Globus pallidus (tissue), 1 donor: ENCODE results near the gene PCGF6.
"Not testable (repeated sequence)": the region's sequence is repeated elsewhere in the genome, so short reads cannot be mapped to it uniquely, and the experiment has no call there.

Experiments
- DNase-seq: peaks from one replicate; pipeline ENCODE4 v3.0.0-alpha.2; 2015; ENCODE audit warnings: low spot score

The PCGF6 gene

DNA sequence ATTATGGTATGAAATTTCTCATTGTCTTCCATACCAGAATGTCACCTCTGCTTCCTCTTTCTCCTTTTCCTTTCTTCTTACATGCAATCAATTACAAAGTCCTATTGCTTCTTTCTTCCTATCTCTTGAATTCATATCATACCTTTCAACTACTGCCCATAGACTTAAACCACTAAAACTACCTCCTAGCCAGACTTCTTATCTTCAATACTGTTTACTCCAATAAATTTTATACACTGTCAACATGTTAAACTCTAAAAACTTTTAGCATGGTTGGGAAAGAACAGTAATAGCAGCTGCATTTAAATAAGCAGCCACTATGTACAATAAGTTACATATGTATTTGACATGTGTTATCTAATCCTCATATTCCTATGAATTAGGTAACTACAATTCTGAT, 34.9 kb downstream of the PCGF6 start:
- DNase-seq: no peak

DNA sequence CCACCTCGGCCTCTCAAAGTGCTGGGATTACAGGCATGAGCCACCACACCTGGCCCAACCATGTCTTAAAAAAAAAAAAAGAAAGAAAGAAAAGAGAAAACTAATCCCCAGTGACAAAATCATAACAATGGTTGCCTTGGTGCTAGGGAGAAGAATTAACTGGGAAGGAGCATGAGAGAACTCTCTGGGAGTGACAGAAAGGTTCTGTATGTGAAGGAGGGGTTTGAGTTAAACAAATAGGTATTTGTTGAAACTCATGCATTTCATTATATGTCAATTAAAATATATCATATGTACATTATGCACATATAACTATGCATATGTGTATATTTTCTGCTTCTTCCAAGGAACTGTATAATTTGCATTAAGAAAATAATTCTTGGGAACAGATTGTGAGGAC, 40.7 kb downstream of the PCGF6 start:
- DNase-seq: no peak

DNA sequence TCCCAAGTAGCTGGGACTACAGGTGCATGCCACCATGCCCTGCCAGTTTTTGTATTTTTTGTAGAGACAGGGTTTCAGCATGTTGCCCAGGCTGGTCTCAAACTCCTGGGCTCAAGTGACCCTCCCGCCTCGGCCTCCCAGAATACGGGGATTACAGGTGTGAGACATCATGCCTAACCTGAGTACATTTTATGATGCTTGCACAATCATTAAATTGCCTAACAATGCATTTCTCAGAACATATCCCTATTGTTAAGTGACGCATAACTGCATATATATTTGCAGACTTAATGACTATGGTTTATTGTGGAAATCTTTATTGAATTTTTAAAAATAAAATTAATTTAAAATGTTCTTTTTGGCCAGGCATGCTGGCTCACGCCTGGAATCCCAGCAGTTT, 43.3 kb downstream of the PCGF6 start:
- DNase-seq: no peak

DNA sequence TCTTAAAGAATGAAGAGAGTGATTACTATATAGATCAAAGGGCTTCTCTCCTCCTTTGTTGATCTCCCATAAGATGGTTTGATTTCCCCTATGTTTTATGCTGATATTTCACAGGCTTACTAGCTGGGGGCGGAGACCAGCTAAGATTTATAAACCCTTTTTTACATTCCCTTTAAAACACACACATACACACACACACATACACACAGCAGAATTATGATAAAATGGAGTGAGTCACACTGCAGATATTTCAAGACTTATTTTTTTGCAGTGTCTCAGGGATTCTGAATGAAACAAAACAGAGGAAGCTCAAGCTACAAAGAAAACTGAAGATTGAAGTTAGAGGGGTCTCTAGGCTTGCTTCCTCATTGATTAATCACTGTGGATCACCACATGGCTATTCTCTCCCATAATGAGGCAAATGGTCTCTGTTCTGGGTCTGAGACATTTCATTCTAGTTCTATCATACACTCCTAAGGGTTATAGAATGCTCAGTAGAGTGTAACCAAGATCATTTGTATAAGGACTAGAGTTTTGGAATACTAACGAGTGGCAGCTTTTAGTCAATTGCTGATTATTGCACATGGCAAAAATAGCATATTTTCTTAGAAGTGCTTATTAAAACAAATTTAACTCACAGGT, 55.4 kb downstream of the PCGF6 start:
- no peak for DNase-seq

DNA sequence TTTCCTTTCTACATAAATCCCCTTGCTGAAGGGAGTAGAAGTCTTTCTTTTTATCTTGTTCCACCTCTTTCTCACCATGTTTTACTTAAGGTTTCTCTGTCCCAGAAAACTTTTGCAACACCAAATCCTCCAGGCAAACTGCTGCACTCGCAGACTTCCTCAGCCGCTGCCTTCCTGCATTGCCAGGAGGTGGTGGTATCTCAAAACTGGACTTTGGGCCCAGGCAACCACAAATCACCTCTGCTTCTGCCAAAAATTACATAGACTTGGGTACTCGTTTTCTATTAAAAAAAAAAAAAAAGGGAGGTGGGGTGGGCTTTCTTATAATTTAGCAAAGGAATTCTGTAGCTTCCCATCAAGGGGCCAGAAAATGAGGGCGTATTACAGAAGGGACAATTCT, 59.4 kb downstream of the PCGF6 start:
- DNase-seq: no peak

- no peak for DNase-seq
These were observed 62.9 kb downstream of the PCGF6 start for GRCh38 chr10:103287992-103288391.

- no peak for DNase-seq
These were observed 66.8 kb downstream of the PCGF6 start for GRCh38 chr10:103284170-103284569.

DNA sequence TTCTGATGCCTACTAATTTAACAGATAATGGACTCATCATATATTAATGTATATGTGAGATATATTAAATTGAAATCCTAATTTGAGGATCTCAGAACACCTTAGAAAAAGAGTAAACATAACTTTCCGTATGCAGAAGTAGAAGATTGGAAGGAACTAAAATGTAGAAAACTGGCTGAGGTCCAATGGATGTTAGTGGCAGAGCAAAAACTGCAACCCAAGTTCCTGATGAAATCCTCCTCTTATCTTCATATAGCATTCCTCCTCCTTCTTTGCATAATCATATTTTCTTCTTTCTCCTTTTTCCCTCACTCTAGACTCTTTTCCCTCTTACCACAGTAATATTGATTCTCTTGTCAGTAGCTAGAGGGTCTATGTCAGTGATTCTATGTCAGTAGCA, 68.0 kb downstream of the PCGF6 start:
- DNase-seq: no peak

GRCh38 chr10:103281753-103282152, 69.2 kb downstream of the PCGF6 start:
- DNase-seq: peak; percentile 16

- DNase-seq: no peak
These were observed 70.4 kb downstream of the PCGF6 start for GRCh38 chr10:103280506-103280905.

GRCh38 chr10:103280031-103280430, 70.9 kb downstream of the PCGF6 start:
- no peak for DNase-seq

DNA sequence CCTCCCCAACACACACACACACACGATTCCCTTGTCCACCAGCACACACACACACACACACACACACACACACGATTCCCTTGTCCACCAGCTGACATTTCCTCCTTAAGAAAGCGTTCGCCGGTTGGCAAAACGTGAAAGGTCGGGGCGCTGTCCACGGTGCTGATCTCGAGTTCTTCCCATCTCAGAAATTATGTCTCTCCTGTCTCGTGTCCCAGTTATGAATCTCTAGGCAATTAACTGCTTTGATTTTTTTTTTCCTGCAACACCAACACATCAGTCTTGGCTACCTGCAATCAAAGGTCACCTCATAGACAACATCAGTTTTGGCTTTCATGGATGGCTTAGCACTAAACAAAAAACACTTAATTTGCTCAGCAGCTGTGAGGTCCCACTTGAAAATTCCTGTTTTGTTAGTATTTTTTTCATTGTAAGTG, 72.1 kb downstream of the PCGF6 start:
- DNase-seq: peak; percentile 6

DNA sequence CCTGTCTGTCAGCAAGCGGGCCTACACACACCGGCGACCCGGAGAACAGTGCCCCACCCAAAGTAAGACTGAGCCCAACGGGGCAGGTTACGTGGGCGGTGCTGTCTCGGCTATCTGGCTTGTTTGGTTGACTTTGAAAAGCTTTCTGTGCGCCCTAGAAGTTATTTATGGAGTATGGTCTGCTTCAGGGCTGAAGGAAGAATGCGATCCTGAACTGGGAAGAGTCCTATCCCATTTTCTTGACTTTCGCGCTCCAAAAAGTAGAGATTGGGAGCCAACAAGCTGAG, 72.5 kb downstream of the PCGF6 start:
- DNase-seq: no peak

- DNase-seq: no peak
These were observed 73.0 kb downstream of the PCGF6 start for GRCh38 chr10:103277713-103278536.

DNA sequence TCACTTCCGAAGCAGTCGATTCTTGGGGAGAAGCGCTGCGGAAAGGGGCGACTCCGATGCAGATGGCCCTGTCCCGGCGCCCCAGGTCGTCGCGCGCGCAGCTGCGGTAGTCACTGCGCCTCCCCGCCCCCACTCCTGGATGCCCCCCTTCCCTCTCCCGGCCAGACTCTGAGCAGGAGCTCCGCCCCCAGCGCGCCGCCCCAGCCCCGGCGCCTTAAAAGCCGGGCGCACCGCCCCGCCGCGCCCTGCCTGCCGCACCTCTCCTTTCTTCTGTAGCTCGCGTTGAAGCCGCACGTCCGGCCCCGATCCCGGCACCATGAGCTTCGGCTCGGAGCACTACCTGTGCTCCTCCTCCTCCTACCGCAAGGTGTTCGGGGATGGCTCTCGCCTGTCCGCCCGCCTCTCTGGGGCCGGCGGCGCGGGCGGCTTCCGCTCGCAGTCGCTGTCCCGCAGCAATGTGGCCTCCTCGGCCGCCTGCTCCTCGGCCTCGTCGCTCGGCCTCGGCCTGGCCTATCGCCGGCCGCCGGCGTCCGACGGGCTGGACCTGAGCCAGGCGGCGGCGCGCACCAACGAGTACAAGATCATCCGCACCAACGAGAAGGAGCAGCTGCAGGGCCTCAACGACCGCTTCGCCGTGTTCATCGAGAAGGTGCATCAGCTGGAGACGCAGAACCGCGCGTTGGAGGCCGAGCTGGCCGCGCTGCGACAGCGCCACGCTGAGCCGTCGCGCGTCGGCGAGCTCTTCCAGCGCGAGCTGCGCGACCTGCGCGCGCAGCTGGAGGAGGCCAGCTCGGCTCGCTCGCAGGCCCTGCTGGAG, 73.8 kb downstream of the PCGF6 start, which contains the start of gene INA:
INA (plus strand) TSS at position 243 of the 817 bp plus-strand sequence; CDS start at position 317, 74 bp downstream.
- DNase-seq: no peak

- DNase-seq: no peak
These were observed 74.6 kb downstream of the PCGF6 start for GRCh38 chr10:103276251-103276895.

- no peak for DNase-seq
These were observed 77.9 kb downstream of the PCGF6 start for GRCh38 chr10:103273041-103273441.

GRCh38 chr10:103265717-103266329, 85.1 kb downstream of the PCGF6 start:
- peak; percentile 35 for DNase-seq

DNA sequence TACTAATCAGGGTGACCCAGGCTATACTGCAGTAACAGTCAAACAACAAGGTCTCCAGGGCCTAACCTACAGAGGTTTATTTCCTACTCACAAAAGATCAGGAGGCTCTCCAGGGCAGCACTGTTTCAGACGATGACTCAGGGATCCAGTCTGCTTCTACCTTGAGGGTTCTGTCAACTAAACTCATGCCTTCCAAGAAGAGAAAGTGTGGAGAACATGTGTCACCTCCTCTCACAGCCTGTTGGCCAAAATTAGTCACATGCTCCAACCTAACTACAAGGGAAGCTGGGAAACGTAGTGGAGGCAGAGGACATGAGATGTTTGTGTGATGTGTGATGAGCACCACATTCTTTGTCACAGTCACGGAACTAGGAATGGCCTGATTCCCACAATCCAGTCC, 88.7 kb downstream of the PCGF6 start:
- no peak for DNase-seq

DNA sequence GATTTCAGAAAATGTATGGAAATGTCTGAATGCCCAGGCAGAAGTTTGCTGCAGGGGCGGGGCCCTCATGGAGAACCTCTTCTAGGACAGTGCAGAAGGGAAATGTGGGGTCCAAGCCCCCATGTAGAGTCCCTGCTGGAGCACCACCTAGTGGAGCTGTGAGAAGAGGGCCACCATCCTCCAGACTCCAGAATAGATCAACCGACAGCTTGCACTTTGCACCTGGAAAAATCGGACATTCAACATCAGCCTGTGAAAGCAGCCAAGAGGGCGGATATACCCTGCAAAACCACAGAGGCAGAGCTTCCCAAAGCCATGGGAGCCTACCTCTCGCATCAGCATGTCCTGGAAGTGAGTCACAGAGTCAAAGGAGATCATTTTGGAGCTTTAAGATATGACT, 91.0 kb downstream of the PCGF6 start:
- DNase-seq: no peak

GRCh38 chr10:103258928-103259327, 92.0 kb downstream of the PCGF6 start:
- not testable (repeated sequence) for DNase-seq

- DNase-seq: no peak
These were observed 93.1 kb downstream of the PCGF6 start for GRCh38 chr10:103257812-103258211.
